ENCODE results near the gene PPP1R3F.

DNA sequence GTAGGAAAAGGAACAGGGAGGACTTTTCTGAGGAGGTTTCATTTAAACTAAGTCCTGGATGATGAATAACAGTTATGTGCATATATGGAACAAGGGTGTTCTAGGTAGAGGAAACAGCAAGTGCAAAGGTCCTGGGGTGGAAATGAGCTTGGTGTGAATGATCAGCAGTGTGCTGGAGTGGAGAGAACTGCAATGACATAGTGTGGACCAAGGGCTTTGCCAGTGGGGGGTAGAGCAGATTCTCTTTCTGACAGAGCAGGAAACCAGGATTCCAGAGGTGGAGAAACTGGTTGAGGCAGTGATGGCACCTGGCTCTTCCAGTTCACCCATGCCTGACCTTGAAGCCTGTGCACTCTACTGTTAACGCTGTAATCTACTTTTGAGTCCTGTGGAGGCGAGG, 1.7 kb downstream of the PPP1R3F start:
- TF ChIP-seq CTCF (IDR thresholded peaks at IDR 0.05; ENCODE audit: insufficient read depth, low read depth, low read length) (no peak), EZH2 (IDR thresholded peaks at IDR 0.05; ENCODE audit: insufficient read depth, low read length) (no peak)
